Hematopoietic multipotent progenitor cell (in vitro differentiated cells): ENCODE data around the gene PHKA2. TPM values are rescaled to one million over a fixed set of nuclear protein-coding genes. Genes with fewer than 3 reads are reported as not detected.

Source experiments
- DNase-seq, 3 donors: peaks; one replicate each; pipeline ENCODE4 v3.0.0-alpha.2; 2011 to 2015; ENCODE audit warnings: low read depth in 2 of 3, low spot score in 2 of 3
- total RNA-seq: library from RNA; depleted of rRNA; stranded (reverse); fragments of >200 nt; gene quantifications from one replicate; pipeline ENCODE4 v1.2.3, GENCODE V29; 2012

Gene PHKA2
- total RNA-seq, 1 donor: 36.6 TPM

- no peak for DNase-seq
Measured at GRCh38 chrX:18933617-18934016, 50.3 kb downstream of the PHKA2 start.

DNA sequence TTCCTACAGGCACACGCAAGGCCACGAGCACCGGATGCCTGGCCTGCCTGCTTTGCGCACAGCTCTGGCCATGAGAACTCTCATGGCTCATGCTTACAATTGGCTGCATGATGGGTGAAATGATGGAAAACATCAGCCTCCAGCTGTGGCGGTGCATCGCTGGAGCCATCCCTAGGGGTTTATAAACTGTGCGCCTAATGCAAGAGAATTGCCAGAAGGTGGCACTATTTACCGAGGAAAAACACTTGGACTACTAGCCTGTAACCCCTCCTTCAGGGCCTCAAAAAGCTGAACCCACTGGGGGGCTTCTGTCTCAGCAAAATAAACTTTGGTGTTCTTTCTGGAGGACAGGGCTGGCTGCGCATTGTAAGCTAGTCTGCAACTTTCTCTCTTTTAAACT, 51.9 kb downstream of the PHKA2 start:
- peak in 2 of 3 donors; percentile 14 to 36 for DNase-seq

GRCh38 chrX:18929775-18930174, 54.1 kb downstream of the PHKA2 start:
- DNase-seq: no peak

GRCh38 chrX:18927558-18927957, 56.4 kb downstream of the PHKA2 start:
- no peak for DNase-seq

DNA sequence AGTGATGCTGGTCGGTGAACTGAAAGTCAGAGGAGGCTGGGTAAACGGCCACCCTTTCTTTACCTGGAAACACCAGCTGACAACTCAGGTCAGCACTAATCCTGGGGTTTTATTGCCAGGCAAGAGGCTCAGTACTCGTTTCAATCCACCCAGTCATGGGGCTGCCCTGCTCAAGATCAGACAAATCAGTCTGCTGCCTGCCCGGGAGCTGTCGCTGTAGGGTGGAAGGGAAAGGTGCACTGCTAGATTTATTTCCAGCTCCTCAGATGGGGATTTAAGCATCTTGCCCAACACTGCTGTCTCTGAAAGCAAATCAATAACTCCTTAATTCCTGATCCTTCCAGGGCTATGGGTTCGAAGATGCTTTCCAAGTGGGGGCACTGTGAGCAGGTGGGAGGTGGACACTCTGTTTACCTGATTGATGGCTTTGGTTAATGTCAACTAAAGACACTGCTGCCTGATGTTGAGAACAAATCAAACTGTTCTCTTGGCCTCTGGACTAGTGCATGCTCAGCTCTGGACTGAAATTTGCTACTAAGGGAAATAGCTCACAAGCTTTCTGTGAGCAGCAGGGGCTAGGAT, 59.3 kb downstream of the PHKA2 start:
- DNase-seq: no peak

DNA sequence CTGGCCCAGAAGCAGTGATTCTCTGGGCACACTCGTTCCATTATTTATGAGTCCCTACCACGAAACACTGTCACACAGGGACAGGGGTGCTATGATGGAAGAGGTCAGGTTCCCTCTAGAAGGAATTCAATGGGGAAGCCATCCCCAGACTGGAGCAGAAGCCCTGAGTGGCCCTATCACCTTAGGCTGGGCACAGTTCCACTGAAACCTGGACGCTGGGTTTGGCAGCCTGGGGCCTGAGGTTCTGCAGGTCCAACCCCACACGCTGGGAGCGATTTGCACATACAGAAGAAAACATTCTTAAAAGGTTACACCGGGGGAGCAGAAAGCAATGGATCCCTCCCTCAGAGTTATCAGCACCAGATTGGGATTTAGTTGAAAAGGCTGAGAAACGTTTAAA, 63.3 kb downstream of the PHKA2 start:
- no peak for DNase-seq

GRCh38 chrX:18920079-18920478, 63.8 kb downstream of the PHKA2 start:
- DNase-seq: no peak

GRCh38 chrX:18917831-18918230, 66.1 kb downstream of the PHKA2 start:
- no peak for DNase-seq

- DNase-seq: no peak
Measured at GRCh38 chrX:18906286-18906685, 77.6 kb downstream of the PHKA2 start.

- DNase-seq: no peak
Measured at GRCh38 chrX:18900401-18900976, 83.4 kb downstream of the PHKA2 start.

GRCh38 chrX:18899796-18900380, 84.0 kb downstream of the PHKA2 start:
- peak in 1 of 3 donors; percentile 19 for DNase-seq

- no peak for DNase-seq
Measured at GRCh38 chrX:18898492-18898891, 85.4 kb downstream of the PHKA2 start.

DNA sequence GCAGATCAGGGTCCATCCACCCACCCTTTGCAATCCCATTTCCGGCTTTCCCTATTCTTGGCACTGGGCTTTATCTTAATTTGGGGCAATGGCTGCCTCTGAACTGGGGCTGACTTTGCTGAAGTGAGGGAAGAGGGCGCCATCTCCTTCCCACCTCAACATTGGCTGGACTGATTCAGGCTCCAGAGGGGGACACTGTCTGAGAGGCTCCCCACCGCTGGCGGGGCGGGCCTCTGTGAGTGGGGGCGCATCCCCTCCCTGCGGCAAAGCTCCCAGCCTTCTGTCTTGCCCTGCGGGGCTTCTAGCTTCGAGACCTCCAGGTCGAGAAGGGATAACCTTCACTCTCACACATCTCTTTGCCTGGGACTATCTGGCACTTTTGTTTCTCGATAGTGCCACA, 85.8 kb downstream of the PHKA2 start:
- DNase-seq: no peak

DNA sequence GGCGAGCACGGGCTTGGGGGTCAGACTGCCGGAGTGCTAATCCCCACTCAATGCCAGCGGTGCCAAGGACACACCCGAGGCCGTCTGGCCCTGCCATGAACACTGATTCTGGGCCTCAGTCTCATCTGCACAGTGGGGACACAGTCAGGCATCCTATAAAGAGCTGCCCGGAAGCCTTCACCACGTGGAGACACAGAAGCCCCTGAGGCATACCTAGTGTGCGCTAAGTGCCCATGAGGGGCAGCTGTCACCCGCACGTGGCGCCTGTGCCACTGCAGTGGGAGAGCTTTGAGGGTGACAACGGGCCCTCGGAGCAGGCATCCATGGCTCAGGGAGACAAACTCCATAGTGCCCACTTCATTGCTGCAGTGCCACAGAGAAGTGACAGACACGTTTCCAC, 86.3 kb downstream of the PHKA2 start:
- DNase-seq: no peak

DNA sequence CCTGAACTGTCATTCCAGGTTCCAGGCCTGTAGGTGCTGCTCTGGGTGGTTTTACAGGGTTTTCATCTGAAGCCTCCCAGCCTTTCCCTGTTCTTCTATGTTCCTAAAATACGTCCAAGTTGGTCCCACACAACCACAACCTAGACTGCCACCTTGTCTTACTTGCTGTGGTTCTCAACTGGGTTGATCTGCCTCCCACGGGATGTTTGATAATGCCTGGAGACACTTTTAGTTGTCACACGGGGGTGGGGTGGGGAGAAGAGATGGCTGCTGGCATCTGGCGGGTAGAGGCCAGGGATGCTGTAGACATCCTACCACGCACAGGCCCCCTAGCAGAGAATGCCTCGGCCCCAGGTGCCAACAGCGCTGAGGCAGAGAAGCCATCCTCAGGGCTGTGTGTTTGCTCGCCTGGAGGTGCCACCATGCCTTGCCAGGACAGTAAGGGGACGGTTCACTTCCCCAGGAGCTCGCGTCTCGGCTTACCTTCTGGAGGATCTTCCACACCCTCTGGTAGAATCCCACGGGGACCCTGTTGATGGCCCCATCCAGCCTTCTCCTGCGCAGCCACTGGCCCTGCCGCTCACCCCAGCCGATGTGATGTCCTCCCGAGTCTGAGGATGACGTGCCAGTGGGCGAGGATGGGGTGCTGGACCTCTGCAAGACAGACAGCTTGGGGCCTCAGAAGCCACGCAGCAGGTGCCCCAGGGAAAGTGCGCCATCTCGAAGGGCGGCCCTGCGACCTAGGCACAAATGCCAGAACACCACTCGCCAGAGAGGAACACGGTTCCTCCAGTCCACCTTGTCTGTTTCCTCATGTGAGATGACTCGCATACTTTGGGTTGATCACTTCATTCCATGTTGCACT, 87.0 kb downstream of the PHKA2 start:
- no peak for DNase-seq

DNA sequence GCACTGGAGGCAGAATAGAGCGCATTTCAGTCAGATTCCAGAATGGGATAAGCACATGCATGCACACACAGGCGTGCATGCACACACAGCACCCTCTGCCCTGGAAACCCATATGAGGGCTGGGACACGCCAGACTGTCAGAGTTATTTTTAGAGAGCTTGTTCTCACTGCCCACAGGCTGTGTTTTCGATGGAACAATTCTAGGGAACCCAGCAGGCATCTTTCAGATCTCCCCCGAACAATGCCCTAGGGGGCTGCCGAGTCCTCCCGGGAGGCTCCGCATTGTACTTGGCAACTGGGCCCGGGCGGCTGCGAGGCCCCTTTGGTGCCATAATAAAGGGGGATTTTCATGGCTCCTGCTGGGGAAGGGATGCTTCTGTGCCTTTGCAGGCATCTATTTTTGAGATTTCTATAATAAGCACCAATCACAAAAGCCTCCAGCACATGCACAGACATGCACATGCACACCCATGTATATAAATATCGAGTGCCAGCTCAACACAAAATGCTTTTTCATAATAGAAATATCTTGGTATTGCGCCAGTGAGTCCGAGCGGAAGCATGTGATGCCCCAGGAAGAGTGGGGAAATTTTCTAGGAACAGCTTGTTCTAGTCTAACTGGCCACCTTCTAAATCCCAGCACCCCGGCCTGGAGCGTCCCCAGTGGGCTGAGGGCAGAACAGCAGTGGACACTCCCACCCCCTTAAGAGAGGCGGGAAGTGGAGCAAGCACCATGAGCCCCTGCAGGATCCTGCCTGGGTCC, 88.5 kb downstream of the PHKA2 start:
- DNase-seq: no peak

- no peak for DNase-seq
Measured at GRCh38 chrX:18894156-18894555, 89.8 kb downstream of the PHKA2 start.

DNA sequence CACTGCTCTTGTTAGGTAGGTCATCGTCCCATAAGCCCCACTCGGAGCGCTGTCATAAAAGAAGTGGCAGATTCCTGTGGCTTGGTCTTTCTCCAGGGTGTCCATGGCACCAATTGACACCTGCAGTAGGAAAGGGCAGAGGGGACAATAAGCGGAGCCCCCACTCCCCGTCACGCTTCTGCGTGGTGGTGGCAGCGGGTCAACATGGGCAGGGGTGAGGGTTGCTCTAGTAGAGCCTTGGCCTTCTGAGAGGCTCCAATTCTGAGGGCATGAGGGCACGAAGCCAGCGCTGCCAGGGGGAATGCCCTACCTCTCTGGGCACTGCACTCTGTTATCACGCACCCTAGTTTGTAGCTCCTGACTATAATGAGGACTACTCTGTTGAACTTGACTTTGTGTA, 90.4 kb downstream of the PHKA2 start:
- no peak for DNase-seq

- DNase-seq: no peak
Measured at GRCh38 chrX:18892899-18893298, 91.0 kb downstream of the PHKA2 start.

DNA sequence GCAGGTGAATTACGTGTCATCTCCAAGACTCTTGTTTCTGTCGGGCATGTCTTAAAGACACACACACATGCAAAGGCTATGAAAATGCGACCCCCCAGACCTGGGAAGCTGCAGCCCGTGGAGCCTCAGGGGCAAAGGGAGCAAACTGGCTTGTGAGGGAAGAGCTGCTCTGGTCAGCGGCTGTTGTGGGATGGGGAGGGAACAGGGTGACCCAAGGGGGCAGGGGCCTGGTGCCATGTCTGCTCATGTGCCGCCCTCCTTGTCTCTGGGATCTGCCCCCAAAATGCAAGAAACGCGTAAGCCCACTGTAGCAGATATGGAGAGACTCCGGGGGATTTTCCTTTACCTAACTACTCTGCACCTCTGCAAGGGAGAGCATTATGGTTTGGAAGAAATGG, 92.4 kb downstream of the PHKA2 start:
- DNase-seq: no peak
